Loucy (cell line): ENCODE data around the gene ZSWIM9.
A peak's percentile ranks its signal among the peaks of the same experiment; 100 is the strongest.

Experiments
- H2AFZ ChIP-seq: fragments of 200-600 bp; sonication (generic); 2 replicates; pipeline ENCODE4 v1.6.0; 2016; ENCODE audit warnings: antibody characterized with exemption, mild to moderate bottlenecking, low read length, moderate library complexity
- H3F3A ChIP-seq: fragments of 200-600 bp; 2 replicates; pipeline ENCODE4 v1.6.0; 2016; ENCODE audit warnings: antibody characterized with exemption, low read depth, mild to moderate bottlenecking
- H3K27me3 ChIP-seq: fragments of 200-600 bp; sonication (generic); 2 replicates; pipeline ENCODE4 v1.6.1; 2014; ENCODE audit warnings: low read length, mild to moderate bottlenecking; ENCODE audit not compliant: insufficient read depth, poor library complexity, severe bottlenecking
- H3K36me3 ChIP-seq: fragments of 200-600 bp; sonication (generic); 2 replicates; pipeline ENCODE4 v1.6.1; 2016; ENCODE audit warnings: low read length; ENCODE audit not compliant: insufficient read depth
- H3K4me1 ChIP-seq: fragments of 200-600 bp; sonication (generic); 2 replicates; pipeline ENCODE4 v1.5.1; 2014; ENCODE audit warnings: low read length, mild to moderate bottlenecking; ENCODE audit not compliant: insufficient read depth, poor library complexity, severe bottlenecking
- H3K4me2 ChIP-seq: fragments of 200-600 bp; sonication (generic); 2 replicates; pipeline ENCODE4 v1.6.0; 2014; ENCODE audit warnings: antibody characterized with exemption, low read length, low read depth, mild to moderate bottlenecking; ENCODE audit not compliant: poor library complexity, severe bottlenecking
- H3K4me3 ChIP-seq: fragments of 200-600 bp; sonication (generic); 2 replicates; pipeline ENCODE4 v1.5.1; 2014; ENCODE audit warnings: low read length, mild to moderate bottlenecking, mixed read lengths; ENCODE audit not compliant: poor library complexity, severe bottlenecking
- H3K79me2 ChIP-seq: fragments of 200-600 bp; sonication (generic); 2 replicates; pipeline ENCODE4 v1.6.1; 2014; ENCODE audit warnings: low read length; ENCODE audit not compliant: insufficient read depth
- H3K9ac ChIP-seq: fragments of 200-600 bp; sonication (generic); 2 replicates; pipeline ENCODE4 v1.6.0; 2014; ENCODE audit warnings: mild to moderate bottlenecking, low read depth, low read length, moderate library complexity; ENCODE audit not compliant: poor library complexity, severe bottlenecking
- H3K9me2 ChIP-seq: fragments of 200-600 bp; sonication (generic); replicated peaks from 2 replicates; pipeline ENCODE4 v1.6.1; 2016; ENCODE audit warnings: low read depth, low read length, mixed read lengths
- H3K9me3 ChIP-seq: fragments of 200-600 bp; sonication (generic); 2 replicates; pipeline ENCODE4 v1.6.1; 2014; ENCODE audit warnings: mild to moderate bottlenecking, antibody characterized with exemption, low read length, low read depth; ENCODE audit not compliant: insufficient read depth
- H4K20me1 ChIP-seq: fragments of 200-600 bp; sonication (generic); 2 replicates; pipeline ENCODE4 v1.6.0; 2014; ENCODE audit warnings: antibody characterized with exemption, low read length, mild to moderate bottlenecking; ENCODE audit not compliant: insufficient read depth, poor library complexity, severe bottlenecking
- CTCF ChIP-seq: fragments of 200-600 bp; sonication (generic); conservative IDR thresholded peaks from 2 replicates; pipeline ENCODE4 v1.5.1; 2014; ENCODE audit warnings: mild to moderate bottlenecking, antibody characterized with exemption, low read length
- EZH2phosphoT487 ChIP-seq: fragments of 200-600 bp; IDR thresholded peaks from 2 replicates; pipeline ENCODE4 v1.6.1; 2018; ENCODE audit warnings: antibody characterized with exemption, mild to moderate bottlenecking, moderate library complexity, borderline replicate concordance

Gene ZSWIM9

GRCh38 chr19:48203794-48204628, 33.5 kb downstream of the ZSWIM9 start:
- no peaks in the 10 kb centered on the region for H3K36me3 ChIP-seq
- TF ChIP-seq CTCF (no peak), EZH2phosphoT487 (no peak)
- peak overlapping the region; percentile 85 for H3K4me2 ChIP-seq
- peak overlapping the region; percentile 93 for H3K4me3 ChIP-seq
- H3K4me1 ChIP-seq: peaks cover 11% of the 10 kb centered on the region
- peak overlapping the region; percentile 74 for H2AFZ ChIP-seq
- H3K27me3 ChIP-seq: no peaks in the 10 kb centered on the region
- no peaks in the 10 kb centered on the region for H3F3A ChIP-seq
- no peaks in the 10 kb centered on the region for H3K9me3 ChIP-seq
- H4K20me1 ChIP-seq: no peaks in the 10 kb centered on the region
- H3K9ac ChIP-seq: peak overlapping the region; percentile 85
- H3K9me2 ChIP-seq: no peaks in the 10 kb centered on the region
- H3K79me2 ChIP-seq: peaks cover 10% of the 10 kb centered on the region; the same call in 1 of the 2 replicates

- Histone ChIP-seq H2AFZ (no peak overlapping the region), H3K9ac (no peak overlapping the region), H3K79me2 (peaks cover 10% of the 10 kb centered on the region; the same call in 1 of the 2 replicates), H3F3A (no peaks in the 10 kb centered on the region), H4K20me1 (no peaks in the 10 kb centered on the region), H3K4me1 (peaks cover 11% of the 10 kb centered on the region), H3K4me2 (no peak overlapping the region), H3K4me3 (no peak overlapping the region), H3K9me2 (no peaks in the 10 kb centered on the region), H3K27me3 (no peaks in the 10 kb centered on the region), H3K9me3 (no peaks in the 10 kb centered on the region), H3K36me3 (peaks cover 9% of the 10 kb centered on the region; the same call in 1 of the 2 replicates)
- TF ChIP-seq CTCF (no peak), EZH2phosphoT487 (no peak)
Observed at GRCh38 chr19:48206397-48207093, 36.1 kb downstream of the ZSWIM9 start.

GRCh38 chr19:48210005-48210404, 39.5 kb downstream of the ZSWIM9 start:
- H3K9me2 ChIP-seq: no peaks in the 10 kb centered on the region
- no peak overlapping the region for H2AFZ ChIP-seq
- H3F3A ChIP-seq: no peaks in the 10 kb centered on the region
- no peaks in the 10 kb centered on the region for H4K20me1 ChIP-seq
- H3K4me2 ChIP-seq: no peak overlapping the region
- TF ChIP-seq CTCF: no peak
- no peak for TF ChIP-seq EZH2phosphoT487
- H3K36me3 ChIP-seq: peaks cover 17% of the 10 kb centered on the region; the same call in 1 of the 2 replicates
- no peak overlapping the region for H3K9ac ChIP-seq
- no peaks in the 10 kb centered on the region for H3K27me3 ChIP-seq
- H3K79me2 ChIP-seq: peaks cover under 1% of the 10 kb centered on the region; the same call in 1 of the 2 replicates
- H3K4me3 ChIP-seq: no peak overlapping the region
- H3K9me3 ChIP-seq: no peaks in the 10 kb centered on the region
- peaks cover 3% of the 10 kb centered on the region for H3K4me1 ChIP-seq
